Osteocyte (in vitro differentiated cells): ENCODE results near the gene NKAIN2. TPM values are rescaled to one million over a fixed set of nuclear protein-coding genes. Genes with fewer than 3 reads are reported as not detected.
A peak's percentile ranks its signal among the peaks of the same experiment; 100 is the strongest.

ENCODE experiments used
- DNase-seq: peaks from one replicate; pipeline ENCODE4 v3.0.0; 2021; ENCODE audit warnings: mixed read lengths; ENCODE audit not compliant: unreplicated experiment; ENCODE audit errors: extremely low spot score
- H3K27ac Mint-ChIP-seq: one replicate; pipeline ENCODE4 v1.8.0; 2021; ENCODE audit warnings: mild to moderate bottlenecking, mixed read lengths; ENCODE audit not compliant: unreplicated experiment
- H3K27me3 Mint-ChIP-seq: one replicate; pipeline ENCODE4 v1.8.0; 2021; ENCODE audit warnings: mixed read lengths; ENCODE audit not compliant: unreplicated experiment
- H3K36me3 Mint-ChIP-seq: one replicate; pipeline ENCODE4 v1.8.0; 2021; ENCODE audit warnings: mixed read lengths; ENCODE audit not compliant: unreplicated experiment
- H3K4me1 Mint-ChIP-seq: one replicate; pipeline ENCODE4 v1.8.0; 2021; ENCODE audit warnings: mixed read lengths; ENCODE audit not compliant: unreplicated experiment
- H3K4me3 Mint-ChIP-seq: one replicate; pipeline ENCODE4 v1.8.0; 2021; ENCODE audit warnings: mild to moderate bottlenecking, moderate library complexity, mixed read lengths; ENCODE audit not compliant: unreplicated experiment
- H3K9me3 Mint-ChIP-seq: one replicate; pipeline ENCODE4 v1.8.0; 2021; ENCODE audit warnings: mixed read lengths; ENCODE audit not compliant: unreplicated experiment
- CTCF ChIP-seq: fragments of 200-600 bp; sonication (generic); IDR thresholded peaks from 2 replicates; pipeline ENCODE4 v1.5.0; 2021; ENCODE audit warnings: antibody characterized with exemption, mild to moderate bottlenecking, moderate library complexity
- total RNA-seq: library from RNA; stranded (reverse); gene quantifications from 2 replicates; pipeline ENCODE4 v1.2.1, GENCODE V29; 2021

NKAIN2 gene
- total RNA-seq, 1 donor from 2014 or later, result 17.8 TPM

GRCh38 chr6:124640432-124640831 is 836.8 kb downstream of the NKAIN2 start:
- peaks cover 8% of the 10 kb centered on the region for H3K9me3 Mint-ChIP-seq
- H3K27ac Mint-ChIP-seq, result no peak overlapping the region
- no peaks in the 10 kb centered on the region for H3K4me1 Mint-ChIP-seq
- H3K4me3 Mint-ChIP-seq, result no peak overlapping the region
- no peak for DNase-seq
- TF ChIP-seq CTCF, result no peak
- H3K27me3 Mint-ChIP-seq, result no peaks in the 10 kb centered on the region
- H3K36me3 Mint-ChIP-seq, result no peaks in the 10 kb centered on the region

- H3K27me3 Mint-ChIP-seq, result no peaks in the 10 kb centered on the region
- H3K4me1 Mint-ChIP-seq, result peaks cover 35% of the 10 kb centered on the region
- peaks cover 9% of the 10 kb centered on the region for H3K9me3 Mint-ChIP-seq
- H3K27ac Mint-ChIP-seq, result peak overlapping the region; percentile 82
- peaks cover 4% of the 10 kb centered on the region for H3K36me3 Mint-ChIP-seq
- H3K4me3 Mint-ChIP-seq, result no peak overlapping the region
- no peak for DNase-seq
- no peak for TF ChIP-seq CTCF
These were observed 852.2 kb downstream of the NKAIN2 start for GRCh38 chr6:124655866-124656265.

GRCh38 chr6:124658053-124658452 is 854.4 kb downstream of the NKAIN2 start:
- H3K9me3 Mint-ChIP-seq, result peaks cover 1% of the 10 kb centered on the region
- H3K4me1 Mint-ChIP-seq, result peaks cover 31% of the 10 kb centered on the region
- no peaks in the 10 kb centered on the region for H3K27me3 Mint-ChIP-seq
- no peak overlapping the region for H3K4me3 Mint-ChIP-seq
- no peak overlapping the region for H3K27ac Mint-ChIP-seq
- no peak for TF ChIP-seq CTCF
- no peak for DNase-seq
- peaks cover under 1% of the 10 kb centered on the region for H3K36me3 Mint-ChIP-seq

DNA sequence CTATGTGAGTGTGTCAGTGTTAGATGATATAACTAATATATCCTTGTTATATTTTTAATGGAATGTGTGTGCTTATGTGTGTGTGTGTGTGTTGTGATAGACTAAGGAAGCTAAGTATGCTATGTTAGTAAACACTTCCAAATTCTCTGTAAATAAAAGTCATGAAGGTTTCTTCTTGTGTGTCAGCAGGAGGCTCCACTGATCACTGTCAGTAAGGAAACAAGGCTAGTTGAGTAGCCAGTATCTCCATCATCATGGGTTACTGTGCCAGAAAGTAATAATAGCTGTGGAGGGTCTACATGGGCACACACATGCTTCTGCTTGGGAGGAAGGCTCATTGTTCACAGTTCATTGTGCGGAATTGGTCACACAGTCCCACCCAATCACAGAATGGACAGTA is 855.8 kb downstream of the NKAIN2 start:
- DNase-seq, result no peak
- no peak for TF ChIP-seq CTCF
- no peak overlapping the region for H3K27ac Mint-ChIP-seq
- no peak overlapping the region for H3K4me3 Mint-ChIP-seq
- H3K27me3 Mint-ChIP-seq, result no peaks in the 10 kb centered on the region
- H3K4me1 Mint-ChIP-seq, result peaks cover 29% of the 10 kb centered on the region
- no peaks in the 10 kb centered on the region for H3K36me3 Mint-ChIP-seq
- H3K9me3 Mint-ChIP-seq, result no peaks in the 10 kb centered on the region

- no peaks in the 10 kb centered on the region for H3K36me3 Mint-ChIP-seq
- peaks cover 2% of the 10 kb centered on the region for H3K9me3 Mint-ChIP-seq
- H3K27ac Mint-ChIP-seq, result no peak overlapping the region
- peaks cover 25% of the 10 kb centered on the region for H3K4me1 Mint-ChIP-seq
- H3K27me3 Mint-ChIP-seq, result no peaks in the 10 kb centered on the region
- no peak for DNase-seq
- H3K4me3 Mint-ChIP-seq, result no peak overlapping the region
- no peak for TF ChIP-seq CTCF
These were observed 856.5 kb downstream of the NKAIN2 start for GRCh38 chr6:124660185-124660584.
